K562 (cell line): ENCODE results near the gene CAMK1D. TPM values are rescaled to one million over a fixed set of nuclear protein-coding genes. Genes with fewer than 3 reads are reported as not detected.

Experiments used
- ATAC-seq: fragments of 200-7000 bp; cut with Tn5 transposase; 3 replicates; pipeline ENCODE4 v1.9.1; 2020; ENCODE audit warnings: moderate library complexity
- BruUV-seq: library from RNA; stranded (reverse); fragments of 400-500 nt; replicated peaks from 2 replicates; lab custom pipeline; 2021; lab: Mats Ljungman, UMichigan
- CTCF ChIA-PET: fragments of 300-600 bp; formaldehyde crosslinking; extraction: SDS; loops from one replicate; lab custom pipeline; 2021; ENCODE audit warnings: low intra/inter-chr PET ratio; lab: Yijun Ruan, JAX
- POLR2A ChIA-PET: fragments of 300-600, 350-650 bp; sonication (Branson Sonifier 250); formaldehyde crosslinking; extraction: SDS; loops from one replicate; lab custom pipeline; 2021; ENCODE audit warnings: antibody characterized with exemption, inconsistent platforms; lab: Yijun Ruan, JAX
- DNase-seq, 4 experiments: peaks; one replicate each; pipeline versions ENCODE4 v3.0.0 to v3.0.0-alpha.2; 2011 to 2018; ENCODE audit warnings: low spot score in 3 of 4, mixed read lengths in 3 of 4; ENCODE audit errors: extremely low read depth in 1 of 4
- FAIRE-seq: peaks from 2 replicates; lab custom pipeline; 2011; peaks lifted over from hg19 to GRCh38; lab: Jason Lieb, UNC
- H2AFZ ChIP-seq: 2 replicates; pipeline ENCODE4 v1.6.0; 2011; ENCODE audit warnings: low read depth, low read length, control low read depth, inconsistent platforms
- H3K27ac ChIP-seq: fragments of 200-600 bp; 3 replicates; pipeline ENCODE4 v1.8.0; 2011; ENCODE audit warnings: low read depth, mild to moderate bottlenecking, control low read depth, inconsistent platforms, low read length, moderate library complexity, mixed read lengths; ENCODE audit errors: extremely low read depth
- H3K27me3 ChIP-seq, 2 experiments: fragments of 300-600 bp in 1 of 2; 2 replicates in 1 of 2; 3 replicates in 1 of 2; pipeline versions ENCODE4 v1.6.0 to v1.8.0; 2011; ENCODE audit warnings: inconsistent platforms in 2 of 2, low read length in 2 of 2, mild to moderate bottlenecking in 1 of 2, mixed read lengths in 1 of 2, moderate library complexity in 1 of 2; ENCODE audit not compliant: control insufficient read depth in 2 of 2, insufficient read depth in 2 of 2
- H3K36me3 ChIP-seq: fragments of 300-600 bp; 3 replicates; pipeline ENCODE4 v1.8.0; 2011; ENCODE audit warnings: mild to moderate bottlenecking, low read length, inconsistent platforms; ENCODE audit not compliant: control insufficient read depth, insufficient read depth
- H3K4me1 ChIP-seq, 2 experiments: fragments of 200-600 bp in 1 of 2; replicated peaks in 1 of 2; 2 replicates in 1 of 2; 3 replicates in 1 of 2; pipeline versions ENCODE4 v1.5.1 to v1.8.0; 2011; ENCODE audit warnings: inconsistent platforms in 2 of 2, low read length in 2 of 2, mild to moderate bottlenecking in 1 of 2, mixed read lengths in 1 of 2, moderate library complexity in 1 of 2; ENCODE audit not compliant: control insufficient read depth in 2 of 2, insufficient read depth in 2 of 2
- H3K4me2 ChIP-seq: 2 replicates; pipeline ENCODE4 v1.6.1; 2011; ENCODE audit warnings: low read length, control low read depth, inconsistent platforms, mixed read lengths; ENCODE audit not compliant: insufficient read depth
- H3K4me3 ChIP-seq: fragments of 200-600 bp; sonication (generic), shearing (Covaris generic); 2 replicates; pipeline ENCODE4 v1.5.1; 2016; ENCODE audit warnings: control low read depth, inconsistent platforms
- H3K79me2 ChIP-seq: fragments of 200-600 bp; 3 replicates; pipeline ENCODE4 v1.8.0; 2011; ENCODE audit warnings: low read length, inconsistent platforms; ENCODE audit not compliant: control insufficient read depth, insufficient read depth
- H3K9ac ChIP-seq, 2 experiments: 2 replicates each; pipeline versions ENCODE4 v1.6.0 to v1.6.1; 2011; ENCODE audit warnings: low read depth in 2 of 2, low read length in 2 of 2, control low read depth in 1 of 2, inconsistent platforms in 1 of 2, mild to moderate bottlenecking in 1 of 2, mixed read lengths in 1 of 2; ENCODE audit not compliant: insufficient read depth in 1 of 2
- H3K9me1 ChIP-seq: one replicate; pipeline ENCODE4 v1.6.0; 2011; ENCODE audit warnings: inconsistent platforms, mild to moderate bottlenecking, low read length, moderate library complexity; ENCODE audit not compliant: control insufficient read depth, insufficient read depth
- H3K9me3 ChIP-seq: replicated peaks from 2 replicates; pipeline ENCODE4 v1.5.1; 2011; ENCODE audit warnings: low read depth, low read length, inconsistent platforms; ENCODE audit not compliant: control insufficient read depth, insufficient read depth
- H4K20me1 ChIP-seq: replicated peaks from 2 replicates; pipeline ENCODE4 v1.6.1; 2011; ENCODE audit warnings: low read length, inconsistent platforms, mixed read lengths; ENCODE audit not compliant: control insufficient read depth, insufficient read depth
- KAT2B ChIP-seq: IDR thresholded peaks from one replicate; pipeline ENCODE4 v1.6.1; 2012; ENCODE audit warnings: low read depth, mild to moderate bottlenecking, control low read depth, inconsistent platforms, low read length, moderate library complexity
- L3MBTL2 ChIP-seq: fragments of 450-650 bp; IDR thresholded peaks from 2 replicates; pipeline ENCODE4 v1.6.1; 2016; ENCODE audit warnings: mild to moderate bottlenecking, moderate library complexity
- MAZ ChIP-seq, 2 experiments: fragments of 450-650 bp in 1 of 2; sonication (generic) in 1 of 2; formaldehyde crosslinking; IDR thresholded peaks in 1 of 2; conservative IDR thresholded peaks in 1 of 2; 2 replicates each; pipeline versions ENCODE4 v1.4.0 to v1.5.0; 2020; ENCODE audit warnings: mild to moderate bottlenecking in 1 of 2, missing genetic modification reagents in 1 of 2
- ZBTB2 ChIP-seq: fragments of 450-650 bp; IDR thresholded peaks from 2 replicates; pipeline ENCODE4 v1.6.1; 2016; ENCODE audit warnings: antibody characterized with exemption
- WGBS: fragments of 100-300 bp; shearing (Covaris generic); methylation state at CpG from one replicate; pipeline ENCODE4 v1.1.6; 2016; ENCODE audit warnings: low coverage, mixed read lengths; ENCODE audit not compliant: insufficient coverage; ENCODE audit errors: missing lambda C conversion rate; 5-methylcytosine and 5-hydroxymethylcytosine counted together
- in situ Hi-C: fragments of 300-500 bp; cut with MboI; formaldehyde crosslinking; loops from 4 replicates; pipeline ENCODE4 v1.15.0; 2018; ENCODE audit warnings: inconsistent platforms, mixed read lengths
- intact Hi-C: fragments of 100-400 bp; cut with micrococcal nuclease; formaldehyde crosslinking; loops from 2 replicates; pipeline ENCODE4 v1.14.2; 2022
- polyA plus RNA-seq, 8 experiments: library from polyadenylated mRNA; depleted of rRNA in 4 of 8; stranded (reverse) in 5 of 8; unstranded in 3 of 8; fragments of >200 nt; fragmentation: Nextera tagmentation in 2 of 8; fragmentation: Illumina TruSeq in 1 of 8; extraction: Ambion mirVana in 2 of 8; extraction: Trizol in 1 of 8; gene quantifications; 2 replicates each; pipeline versions ENCODE4 v1.2.1 to v1.2.3, GENCODE V29; 2011 to 2014; ENCODE audit warnings: inconsistent platforms in 1 of 8, missing spikeins in 1 of 8
- total RNA-seq, 7 experiments: library from RNA; depleted of rRNA in 6 of 7; stranded (reverse); fragments of >200 nt in 6 of 7; fragmentation: Illumina TruSeq in 2 of 7; extraction: Trizol in 2 of 7; gene quantifications; 2 replicates each; pipeline versions ENCODE4 v1.2.1 to v1.2.3, GENCODE V29; 2011 to 2021; ENCODE audit warnings: low replicate concordance in 1 of 7

The CAMK1D gene
- total and polyA plus RNA-seq, 9 of the 15 experiments (the other 6 are each of a cell fraction or from before 2014, with no cell fraction given): 0.12 to 0.24 (median 0.20) TPM; not detected in 5

- ChIA-PET CTCF (no interaction called here), POLR2A (no interaction called here)
- peaks cover 3% of the 10 kb centered on the region; the same call in 1 of the 2 replicates for H4K20me1 ChIP-seq
- H2AFZ ChIP-seq: no peak overlapping the region
- ATAC-seq (no peak), FAIRE-seq (no peak), DNase-seq (no peak)
- no peaks in the 10 kb centered on the region for H3K9me3 ChIP-seq
- TF ChIP-seq ZBTB2 (no peak), L3MBTL2 (no peak), KAT2B (no peak), MAZ (CRISPR knock-in tag; conservative IDR thresholded peaks at IDR 0.05 in 1 of 2, IDR thresholded peaks at IDR 0.05 in 1 of 2) (no peak)
- no peaks in the 10 kb centered on the region for H3K36me3 ChIP-seq
- H3K4me2 ChIP-seq: no peak overlapping the region
- peaks cover 18 to 65% of the 10 kb centered on the region in 2 experiments for H3K27me3 ChIP-seq
- intact Hi-C loops (no loop called here), in situ Hi-C loops (no loop called here)
- BruUV-seq: no TSS peak
- no peak overlapping the region for H3K9ac ChIP-seq
- no peaks in the 10 kb centered on the region for H3K9me1 ChIP-seq
- H3K4me1 ChIP-seq: peaks cover 0 to 3% of the 10 kb centered on the region in 2 experiments; a peak in 2 of 5 replicates
- 7% methylated on average over 5 of the region's 5 CpGs for WGBS
- H3K79me2 ChIP-seq: no peaks in the 10 kb centered on the region
- H3K27ac ChIP-seq: no peak overlapping the region
- no peak overlapping the region for H3K4me3 ChIP-seq
These were observed 486.4 kb downstream of the CAMK1D start for GRCh38 chr10:12835709-12836108.
